Tongue (tissue), 2 donors: ENCODE data around the gene MCEMP1. TPM values are rescaled to one million over a fixed set of nuclear protein-coding genes. Genes with fewer than 3 reads are reported as not detected.

Source experiments
- DNase-seq: peaks from one replicate; pipeline ENCODE4 v3.0.0-alpha.2; 2015
- total RNA-seq: library from RNA; depleted of rRNA; stranded (reverse); fragments of >200 nt; gene quantifications from one replicate; pipeline ENCODE4 v1.2.3, GENCODE V29; 2014

Gene MCEMP1
- total RNA-seq, 1 donor from 2014 or later, result not detected

GRCh38 chr19:7698583-7698982 lies 21.7 kb downstream of the MCEMP1 start:
- DNase-seq, result no peak

GRCh38 chr19:7699003-7699402 lies 22.1 kb downstream of the MCEMP1 start:
- DNase-seq, result no peak

DNA sequence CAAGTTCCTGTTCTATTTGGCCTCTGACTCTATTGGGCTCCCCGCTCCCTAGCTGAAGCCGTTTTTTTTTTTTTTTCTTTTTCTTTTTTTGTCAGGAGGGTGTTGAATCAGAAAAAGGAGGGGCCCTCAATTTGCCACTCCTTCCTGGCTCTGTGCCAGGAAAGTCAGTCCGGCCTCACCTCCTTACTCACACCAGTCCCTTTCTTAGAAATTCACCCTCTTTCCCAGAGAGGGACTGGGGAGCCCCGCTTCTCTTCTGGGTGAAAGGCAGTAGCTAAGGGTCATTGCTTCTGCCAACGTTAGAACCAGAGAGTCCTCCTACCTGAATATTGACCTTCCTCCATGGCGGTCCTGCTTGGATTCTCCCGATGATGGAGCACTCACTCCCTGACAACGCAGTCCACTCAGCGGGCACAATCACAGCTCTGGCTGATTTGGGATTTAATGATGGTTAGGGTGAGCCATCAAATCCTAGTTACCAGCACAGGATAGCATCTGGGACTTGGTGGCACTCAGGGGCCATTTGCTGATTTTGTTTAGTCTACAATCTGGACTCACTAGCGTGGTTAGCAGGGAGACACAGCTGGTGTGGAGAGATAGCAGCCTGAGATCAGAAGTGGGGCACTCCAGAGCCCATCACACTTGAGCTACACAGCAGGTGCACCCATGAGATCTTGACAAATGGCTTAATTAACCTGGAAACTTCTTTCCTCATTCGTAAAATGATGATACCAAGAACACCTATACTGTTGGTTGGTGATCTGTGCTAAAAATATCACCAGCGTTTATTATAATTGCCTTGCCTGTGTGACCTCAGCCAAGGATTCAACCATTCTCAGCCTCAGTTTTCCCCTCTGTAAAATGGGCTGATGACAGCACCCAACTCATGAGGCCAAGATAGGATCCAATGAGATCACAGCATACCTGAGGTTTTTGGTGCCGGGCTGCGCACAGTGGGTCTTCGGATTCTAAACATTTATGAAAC lies 22.8 kb downstream of the MCEMP1 start:
- DNase-seq, result no peak

GRCh38 chr19:7701049-7701653 lies 24.3 kb downstream of the MCEMP1 start:
- no peak for DNase-seq

GRCh38 chr19:7701654-7702457 lies 25.0 kb downstream of the MCEMP1 start, which contains the start of gene FCER2:
Gene FCER2, minus strand, starts transcription at chr19:7702131. Its CDS starts 2,371 bp downstream, at chr19:7699760.
- DNase-seq, result no peak

DNA sequence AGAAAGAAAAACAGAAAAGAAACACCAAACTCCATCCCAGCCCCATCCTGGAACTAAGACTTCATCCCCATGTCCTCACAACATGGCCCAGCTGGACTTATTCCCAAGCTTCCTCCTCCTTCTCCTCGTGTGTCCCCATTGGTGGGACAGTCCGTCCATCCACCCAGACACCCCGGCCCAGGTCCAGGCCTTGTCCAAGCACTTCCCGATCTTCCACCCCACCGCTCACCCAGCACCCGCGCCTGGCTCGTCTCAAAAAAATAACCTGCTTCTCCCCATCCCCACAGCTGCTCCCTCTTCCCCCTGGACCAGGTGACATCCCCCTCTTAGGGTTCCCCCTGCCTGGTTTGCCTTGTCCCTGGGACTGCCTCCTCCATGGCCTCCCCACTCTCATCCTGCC lies 26.4 kb downstream of the MCEMP1 start:
- DNase-seq, result no peak

DNA sequence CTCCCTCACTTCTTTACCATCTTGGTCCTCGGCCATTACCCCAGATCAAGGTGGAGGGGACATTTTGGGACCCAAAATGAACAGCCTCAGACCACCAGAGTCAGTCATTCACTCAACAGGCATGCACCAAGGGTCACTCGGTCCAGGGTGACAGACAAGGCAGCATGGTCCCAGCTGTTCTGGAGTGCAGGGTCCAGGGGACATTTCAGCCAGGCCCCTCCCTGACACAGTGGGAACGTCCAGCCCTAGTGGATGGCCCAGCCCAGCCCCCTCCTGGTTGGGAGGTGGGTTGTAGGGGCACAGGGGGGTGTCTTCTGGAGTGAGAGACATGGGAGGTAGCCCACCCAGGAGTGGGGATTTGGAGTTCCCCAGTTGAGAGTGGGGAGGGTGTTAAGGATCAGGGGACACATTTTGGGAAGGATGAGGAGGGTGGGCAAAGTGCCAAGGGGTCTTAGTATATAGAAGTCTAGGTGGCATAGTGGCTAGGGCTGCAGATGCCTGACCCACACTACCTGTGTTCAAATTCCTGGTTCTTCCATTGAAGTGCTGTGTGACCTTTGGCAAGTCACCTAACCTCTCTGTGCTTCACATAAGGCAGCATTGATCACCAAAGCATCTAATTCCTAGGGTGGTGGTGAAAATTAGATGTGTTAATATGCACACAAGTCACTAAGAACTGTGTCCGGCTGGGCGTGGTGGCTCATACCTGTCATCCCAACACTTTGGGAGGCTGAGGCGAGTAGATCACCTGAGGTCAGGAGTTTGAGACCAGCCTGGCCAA lies 27.6 kb downstream of the MCEMP1 start:
- no peak for DNase-seq

DNA sequence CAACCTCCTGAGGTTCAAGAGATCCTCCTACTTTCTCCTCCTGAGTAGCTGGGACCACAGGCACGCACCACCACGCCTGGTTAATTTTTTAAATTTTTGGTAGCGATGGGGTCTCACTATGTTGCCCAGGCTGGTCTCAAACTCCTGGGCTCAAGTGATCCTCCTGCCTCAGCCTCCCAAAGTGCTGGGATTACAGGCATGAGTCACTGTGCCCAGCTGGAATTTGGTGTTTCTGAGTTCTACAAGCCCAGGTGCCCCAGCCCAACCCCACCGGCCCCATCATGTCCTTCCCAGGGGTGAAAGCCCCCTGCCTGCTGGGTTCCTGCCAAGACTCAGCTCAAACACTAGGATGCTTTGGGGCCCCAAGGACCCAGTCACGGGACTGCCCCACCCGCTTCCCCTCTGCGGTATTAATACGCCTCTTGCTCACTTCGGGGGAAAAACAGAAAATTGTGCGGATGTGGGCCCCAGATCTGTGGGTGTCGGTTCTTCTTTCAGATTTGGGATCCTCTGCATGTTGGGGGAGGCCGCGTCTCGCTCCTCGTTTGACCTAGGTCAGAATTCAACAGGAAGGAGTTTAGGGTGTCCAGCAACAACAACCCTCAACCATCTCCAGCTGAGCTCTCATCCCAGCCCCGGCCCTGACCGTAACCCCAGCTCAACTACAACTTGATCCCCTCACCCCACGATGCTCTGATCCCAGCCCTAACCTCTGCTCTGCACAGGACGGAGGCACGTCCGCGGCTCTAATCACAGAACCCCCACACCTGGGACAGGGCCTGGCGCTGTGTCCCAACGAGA lies 28.7 kb downstream of the MCEMP1 start:
- no peak for DNase-seq

- no peak for DNase-seq
Observed at GRCh38 chr19:7706188-7706954, 29.5 kb downstream of the MCEMP1 start.

DNA sequence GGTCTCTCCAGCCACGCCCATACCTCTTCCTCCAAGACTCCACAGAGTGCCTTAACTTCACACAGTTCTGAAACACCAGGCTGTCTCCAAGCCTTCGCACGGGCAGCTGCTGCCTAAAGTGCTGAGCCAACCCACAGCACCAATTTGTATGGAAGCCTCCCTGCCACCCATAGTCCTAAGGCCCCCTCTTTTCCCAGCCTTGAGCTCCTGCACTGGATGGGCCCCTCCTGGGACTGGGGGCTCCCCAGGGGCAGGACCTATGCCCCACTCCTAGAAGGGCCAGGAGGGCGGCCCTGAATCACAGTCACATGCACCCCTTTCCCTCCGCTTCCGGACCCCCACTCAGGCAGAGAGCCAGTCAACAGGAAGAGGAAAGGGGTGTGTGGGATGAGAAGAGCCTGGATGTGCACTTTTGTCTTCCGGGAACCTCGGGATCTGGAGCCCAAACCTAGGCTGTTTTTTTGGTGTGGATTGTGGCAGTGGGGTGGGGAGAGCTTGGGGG lies 30.1 kb downstream of the MCEMP1 start:
- DNase-seq, result no peak

- DNase-seq, result no peak
Observed at GRCh38 chr19:7709932-7710460, 33.1 kb downstream of the MCEMP1 start.

DNA sequence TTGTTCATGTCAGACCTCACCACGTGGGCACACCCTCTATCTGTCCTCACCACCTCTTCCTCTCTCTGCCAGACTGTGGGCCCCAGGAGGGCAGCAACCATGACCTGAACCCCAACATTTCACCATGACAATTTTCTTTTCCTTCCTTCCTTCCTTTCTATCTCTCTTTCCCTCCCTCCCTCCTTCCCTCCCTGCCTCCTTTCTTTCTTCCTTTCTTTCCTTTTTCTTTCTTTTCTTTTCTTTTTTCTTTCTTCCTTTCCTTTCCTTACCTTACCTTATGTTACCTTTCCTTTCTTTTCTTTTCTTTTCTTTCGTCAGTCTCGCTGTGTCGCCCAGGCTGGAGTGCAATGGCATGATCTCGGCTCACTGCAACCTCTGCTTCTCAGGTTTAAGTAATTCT lies 33.7 kb downstream of the MCEMP1 start:
- no peak for DNase-seq

DNA sequence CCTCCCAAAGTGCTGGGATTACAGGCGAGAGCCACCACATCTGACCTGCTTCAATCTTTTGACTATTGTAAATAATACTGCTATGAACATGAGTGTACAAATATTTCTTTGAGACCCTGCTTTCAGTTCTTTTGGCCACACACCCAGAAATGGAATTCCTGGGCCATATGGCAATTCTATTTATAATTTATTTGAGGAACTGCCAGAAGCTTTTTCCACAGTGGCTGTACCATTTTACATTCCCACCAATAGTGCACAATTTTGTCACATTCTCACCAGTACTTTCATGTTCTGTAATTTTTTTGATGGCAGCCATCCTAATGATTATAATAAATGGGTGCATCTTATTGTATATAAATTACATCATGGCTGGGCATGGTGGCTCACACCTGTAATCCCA lies 38.8 kb downstream of the MCEMP1 start:
- DNase-seq, result no peak

GRCh38 chr19:7716762-7717161 lies 39.9 kb downstream of the MCEMP1 start:
- DNase-seq, result no peak

DNA sequence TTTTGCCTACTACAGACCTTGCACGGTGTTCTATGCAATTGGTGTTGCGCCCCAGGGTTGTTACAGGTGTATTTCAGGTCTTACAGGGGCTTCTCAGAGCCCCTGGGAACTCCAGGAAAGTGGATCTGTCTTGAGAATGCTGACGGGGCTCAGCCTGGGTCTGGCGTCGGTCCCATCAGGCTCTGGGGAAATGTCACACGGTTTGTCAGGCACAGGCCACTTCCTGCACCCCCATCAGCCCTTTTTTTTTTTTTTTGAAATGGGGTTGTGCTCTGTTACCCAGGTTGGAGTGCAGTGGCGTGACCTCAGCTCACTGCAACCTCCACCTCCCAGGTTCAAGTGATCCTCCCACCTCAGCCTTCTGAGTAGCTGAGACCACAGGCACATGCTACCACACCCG lies 41.8 kb downstream of the MCEMP1 start:
- no peak for DNase-seq

- no peak for DNase-seq
Observed at GRCh38 chr19:7720351-7720750, 43.5 kb downstream of the MCEMP1 start.

DNA sequence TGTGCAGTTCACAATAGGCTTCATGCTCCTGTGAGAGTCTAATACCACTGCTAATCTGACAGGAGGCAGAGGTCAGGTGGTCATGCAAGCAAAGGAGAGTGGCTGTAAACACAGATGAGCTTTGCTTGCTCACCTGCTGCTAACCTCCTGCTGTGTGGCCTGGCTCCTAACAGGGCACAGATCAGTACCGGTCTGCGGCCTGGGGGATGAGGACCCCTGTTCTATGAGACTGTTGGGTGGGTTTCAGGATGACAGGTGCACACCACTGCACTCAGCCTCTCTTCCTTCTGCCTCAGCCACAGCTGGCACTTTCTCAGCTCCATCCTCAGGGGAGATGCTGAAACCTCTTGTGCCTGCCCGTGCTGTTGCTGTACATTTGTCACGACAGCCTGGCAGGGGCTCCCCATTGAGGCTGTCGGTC lies 45.4 kb downstream of the MCEMP1 start:
- no peak for DNase-seq

GRCh38 chr19:7725791-7726190 lies 48.9 kb downstream of the MCEMP1 start:
- no peak for DNase-seq

GRCh38 chr19:7729211-7729610 lies 52.3 kb downstream of the MCEMP1 start:
- no peak for DNase-seq
